GM19023 (cell line): ENCODE results near the gene PLVAP.
A peak's percentile ranks its signal among the peaks of the same experiment; 100 is the strongest.

Source experiments
- ATAC-seq: cut with Tn5 transposase; IDR thresholded peaks from one replicate; pipeline ENCODE4 v1.9.1; 2021; ENCODE audit warnings: mild to moderate bottlenecking, moderate library complexity; ENCODE audit not compliant: unreplicated experiment

PLVAP gene

GRCh38 chr19:17304386-17305215 is 72.5 kb downstream of the PLVAP start:
- ATAC-seq: no peak

- ATAC-seq: no peak
Measured at GRCh38 chr19:17303940-17304267, 73.2 kb downstream of the PLVAP start.

- peak; percentile 67 for ATAC-seq
Measured at GRCh38 chr19:17303167-17303939, 73.8 kb downstream of the PLVAP start, which contains the start of gene ABHD8. TSS of gene ABHD8 (minus strand) at chr19:17303425. CDS start at chr19:17301616, 1,809 bp downstream.

GRCh38 chr19:17302391-17303166 is 74.6 kb downstream of the PLVAP start:
- no peak for ATAC-seq
